Keratinocyte (primary cell): ENCODE data around the gene SH3PXD2B.

ENCODE experiments used
- CTCF ChIP-seq, 3 experiments: IDR thresholded peaks in 1 of 3; conservative IDR thresholded peaks in 1 of 3; optimal IDR thresholded peaks in 1 of 3; 2 replicates in 2 of 3; 3 replicates in 1 of 3; pipeline versions ENCODE3 to v1.5.1; 2011; ENCODE audit warnings: low read length in 3 of 3, mild to moderate bottlenecking in 3 of 3, moderate library complexity in 2 of 3, control low read depth in 1 of 3, inconsistent platforms in 1 of 3; ENCODE audit not compliant: insufficient read depth in 2 of 3; ENCODE audit errors: extremely low read depth in 1 of 3
- EZH2 ChIP-seq: IDR thresholded peaks from one replicate; pipeline ENCODE4 v1.6.1; 2012; ENCODE audit warnings: inconsistent platforms, mild to moderate bottlenecking, low read length, moderate library complexity

- TF ChIP-seq CTCF (optimal IDR thresholded peaks at IDR 0.05 in 1 of 3, IDR thresholded peaks at IDR 0.05 in 1 of 3, conservative IDR thresholded peaks at IDR 0.05 in 1 of 3; ENCODE audit: extremely low read depth in 1 of 3, insufficient read depth in 2 of 3, low read length in 3 of 3) (no peak), EZH2 (no peak)
Measured at GRCh38 chr5:172325452-172325851, 128.9 kb downstream of the SH3PXD2B start.
